Upper lobe of left lung (tissue), 6 donors: Measurements from ENCODE around the gene TANGO2. TPM values are rescaled to one million over a fixed set of nuclear protein-coding genes. Genes with fewer than 3 reads are reported as not detected.

Experiments used
- ATAC-seq, 2 donors: fragments of 200-7000 bp; cut with Tn5 transposase; one replicate each; pipeline ENCODE4 v1.9.1; 2022; ENCODE audit warnings: mild to moderate bottlenecking in 2 of 2, moderate library complexity in 2 of 2; ENCODE audit not compliant: low FRiP score in 2 of 2
- DNase-seq, 2 donors: peaks; one replicate each; pipeline ENCODE4 v3.0.0-alpha.2; 2019 to 2020
- H3K27ac ChIP-seq, 4 donors: fragments of 200-600 bp; sonication (generic); one replicate each; pipeline ENCODE4 v1.5.1; 2016 to 2019
- H3K27me3 ChIP-seq, 4 donors: fragments of 200-600 bp; sonication (generic); one replicate each; pipeline ENCODE4 v1.5.1; 2017 to 2019
- H3K36me3 ChIP-seq, 4 donors: fragments of 200-600 bp; sonication (generic); one replicate each; pipeline ENCODE4 v1.5.1; 2016 to 2019
- H3K4me1 ChIP-seq, 4 donors: fragments of 200-600 bp; sonication (generic); one replicate each; pipeline ENCODE4 v1.5.1; 2018 to 2019
- H3K4me3 ChIP-seq, 4 donors: fragments of 200-600 bp; sonication (generic); one replicate each; pipeline ENCODE4 v1.5.1; 2017 to 2019; ENCODE audit warnings: mild to moderate bottlenecking in 2 of 4, moderate library complexity in 1 of 4
- H3K9me3 ChIP-seq, 4 donors: fragments of 200-600 bp; sonication (generic); one replicate each; pipeline ENCODE4 v1.5.1; 2018 to 2019
- CTCF ChIP-seq, 6 experiments: fragments of 450-650 bp in 4 of 6; fragments of 200-600 bp in 2 of 6; sonication (generic) in 2 of 6; IDR thresholded peaks; one replicate each; pipeline ENCODE4 v1.5.1; 2016 to 2019; ENCODE audit warnings: antibody characterized with exemption in 6 of 6
- EP300 ChIP-seq, 4 donors: sonication (generic); formaldehyde crosslinking; IDR thresholded peaks; one replicate each; pipeline ENCODE4 v1.5.1; 2017; ENCODE audit warnings: antibody characterized with exemption in 4 of 4, control low read depth in 2 of 4
- POLR2A ChIP-seq, 4 donors: fragments of 450-650 bp; IDR thresholded peaks; one replicate each; pipeline ENCODE4 v1.5.1; 2016 to 2017; ENCODE audit warnings: antibody characterized with exemption in 4 of 4, mild to moderate bottlenecking in 2 of 4
- POLR2AphosphoS5 ChIP-seq, 2 donors: sonication (generic); formaldehyde crosslinking; IDR thresholded peaks; one replicate each; pipeline ENCODE4 v1.5.1; 2017; ENCODE audit warnings: antibody characterized with exemption in 2 of 2
- WGBS, 2 donors: methylation state at CpG; one replicate each; pipeline ENCODE4 v1.1.5; 2017 to 2018; 5-methylcytosine and 5-hydroxymethylcytosine counted together
- total RNA-seq, 6 donors: library from RNA; depleted of rRNA in 4 of 6; stranded (reverse); fragments of >200 nt in 4 of 6; gene quantifications; one replicate each; pipeline versions ENCODE4 v1.1.0 to v1.2.1, GENCODE V29; 2016 to 2021
- donor health status: DM: no; HTN: no; CAD: no; lungs with moderate emphysema.
- donor health status: DM: no; HTN: yes; CAD: no; lungs with severe emphysema.

TANGO2 gene
- total RNA-seq, 6 donors from 2014 or later: 33.9 to 94.3 (median 55.0) TPM

- Histone ChIP-seq H3K4me3 (no peak overlapping the region), H3K36me3 (peaks cover 0 to 37% (median 18%) of the 10 kb centered on the region in 4 donors), H3K27me3 (no peaks in the 10 kb centered on the region), H3K27ac (no peak overlapping the region), H3K9me3 (no peaks in the 10 kb centered on the region), H3K4me1 (peaks cover 8 to 25% (median 15%) of the 10 kb centered on the region in 4 donors)
- TF ChIP-seq CTCF (IDR thresholded peaks at IDR 0.05): no peak
- ATAC-seq (no peak), DNase-seq (peak in 1 of 2 donors; percentile 77)
- 80 to 91% methylated on average over 2 to 28 of the region's 33 CpGs for WGBS, 2 donors
Observed at GRCh38 chr22:19981171-19981960, 39.5 kb upstream of the TANGO2 start.

DNA sequence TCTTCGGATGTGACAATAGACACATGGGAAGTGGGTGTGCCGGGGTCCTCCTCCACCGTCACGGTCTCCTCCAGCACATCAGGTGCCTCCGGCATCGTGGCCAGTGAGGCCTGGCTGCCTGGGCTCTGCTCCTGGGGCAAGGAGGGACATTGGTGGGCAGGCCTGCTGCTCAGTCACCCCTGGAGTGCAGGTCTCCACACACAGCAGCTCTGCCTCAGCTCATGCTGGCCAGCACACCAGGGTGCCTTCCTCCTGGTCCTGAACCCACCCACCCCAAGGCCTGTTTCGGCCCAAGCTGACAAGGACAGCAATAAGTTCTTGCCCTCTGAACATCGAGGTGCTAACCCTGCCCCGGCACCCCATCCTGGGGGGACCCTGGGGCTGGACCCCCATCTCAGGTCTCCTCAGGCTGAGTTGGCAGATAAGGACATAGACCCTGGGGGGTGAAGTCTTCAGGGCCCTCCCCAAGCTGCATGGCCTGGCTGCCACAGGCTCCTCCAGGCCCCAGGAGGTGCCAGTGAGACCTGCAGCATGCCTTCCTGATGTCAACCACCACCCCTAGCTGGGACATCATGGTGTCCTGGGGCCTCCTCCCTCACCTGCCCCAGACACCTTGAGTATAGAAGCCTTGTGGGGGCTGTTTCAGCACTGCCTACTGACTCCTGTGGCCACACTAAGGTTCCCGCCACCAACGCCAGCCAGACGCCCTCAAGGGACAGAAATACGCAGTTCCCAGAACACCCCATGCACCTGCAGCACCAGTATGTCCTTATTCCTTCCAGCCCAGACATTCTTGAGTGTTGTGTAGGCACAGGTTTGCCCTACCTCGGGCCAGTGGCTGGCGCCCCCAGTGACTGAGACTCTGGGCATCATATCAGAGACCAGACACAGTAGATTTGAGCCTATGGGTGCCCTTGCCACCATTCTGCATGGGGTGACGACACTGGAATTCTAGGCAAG lies 38.7 kb upstream of the TANGO2 start:
- DNase-seq (peak in 1 of 2 donors; percentile 66), ATAC-seq (no peak)
- peaks cover 0 to 37% (median 18%) of the 10 kb centered on the region in 4 donors for H3K36me3 ChIP-seq
- peaks cover 11 to 34% (median 19%) of the 10 kb centered on the region in 4 donors for H3K4me1 ChIP-seq
- no peaks in the 10 kb centered on the region for H3K9me3 ChIP-seq
- H3K27ac ChIP-seq: no peak overlapping the region
- no peak for TF ChIP-seq CTCF (IDR thresholded peaks at IDR 0.05)
- H3K27me3 ChIP-seq: no peaks in the 10 kb centered on the region
- no peak overlapping the region for H3K4me3 ChIP-seq
- 99% methylated on average over 8 to 16 of the region's 16 CpGs for WGBS, 2 donors

- Histone ChIP-seq H3K9me3 (no peaks in the 10 kb centered on the region), H3K27me3 (no peaks in the 10 kb centered on the region), H3K27ac (peak overlapping the region in 1 of 4 donors; percentile 44), H3K4me1 (peaks cover 14 to 43% (median 19%) of the 10 kb centered on the region in 4 donors), H3K4me3 (no peak overlapping the region), H3K36me3 (peaks cover 0 to 36% (median 17%) of the 10 kb centered on the region in 4 donors)
- DNase-seq (peak in 1 of 2 donors; percentile 56), ATAC-seq (no peak)
- 88% methylated on average over 8 of the region's 8 CpGs; no CpG with 5 or more reads in 1 of the 2 donors for WGBS, 2 donors
- TF ChIP-seq EP300 (IDR thresholded peaks at IDR 0.05) (no peak), POLR2A (IDR thresholded peaks at IDR 0.05) (no peak), POLR2AphosphoS5 (IDR thresholded peaks at IDR 0.05) (no peak), CTCF (IDR thresholded peaks at IDR 0.05) (no peak)
Observed at GRCh38 chr22:19982991-19983578, 37.8 kb upstream of the TANGO2 start.

DNA sequence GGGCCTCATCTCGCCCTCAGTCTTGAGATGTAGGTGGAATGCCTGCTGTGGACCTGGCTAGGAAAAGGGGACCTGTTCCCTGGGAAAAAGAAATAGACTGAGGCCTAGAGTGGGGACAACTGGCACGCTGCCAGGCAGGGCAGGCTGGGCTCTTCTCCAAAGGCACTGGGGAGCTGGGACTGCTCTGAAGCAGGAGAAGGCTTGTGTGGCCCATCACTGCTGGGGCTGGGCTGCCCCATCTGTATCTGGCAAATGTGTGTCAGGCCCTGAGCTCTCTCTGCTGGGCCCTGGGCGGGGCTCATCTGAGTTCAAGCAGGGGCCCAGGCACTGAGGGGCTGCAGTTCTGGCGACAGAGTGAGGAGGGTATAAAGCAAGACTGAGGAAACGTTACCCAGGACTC lies 37.2 kb upstream of the TANGO2 start:
- H3K9me3 ChIP-seq: no peaks in the 10 kb centered on the region
- DNase-seq (peak in 1 of 2 donors; percentile 32), ATAC-seq (no peak)
- H3K27ac ChIP-seq: peak overlapping the region in 2 of 4 donors; percentile 27 to 44
- no peak for TF ChIP-seq CTCF (IDR thresholded peaks at IDR 0.05)
- no peak for TF ChIP-seq EP300 (IDR thresholded peaks at IDR 0.05)
- no peak for TF ChIP-seq POLR2A (IDR thresholded peaks at IDR 0.05)
- TF ChIP-seq POLR2AphosphoS5 (IDR thresholded peaks at IDR 0.05): no peak
- H3K4me3 ChIP-seq: no peak overlapping the region
- H3K27me3 ChIP-seq: no peaks in the 10 kb centered on the region
- peaks cover 14 to 49% (median 23%) of the 10 kb centered on the region in 4 donors for H3K4me1 ChIP-seq
- WGBS, 2 donors: 82 to 84% methylated on average over 5 of the region's 5 CpGs
- peaks cover 0 to 29% (median 14%) of the 10 kb centered on the region in 4 donors for H3K36me3 ChIP-seq
